Trophoblast cell (in vitro differentiated cells and primary cell): ENCODE measurements around the gene DAB1.

ENCODE experiments used
- DNase-seq, 2 donors: peaks; one replicate each; pipeline ENCODE4 v3.0.0-alpha.2; 2016
- H2AFZ ChIP-seq: 2 replicates; pipeline ENCODE4 v1.6.1; 2013; ENCODE audit warnings: low read length, moderate library complexity, mild to moderate bottlenecking; ENCODE audit not compliant: insufficient read depth, poor library complexity
- H2AK5ac ChIP-seq: 2 replicates; pipeline ENCODE4 v1.6.1; 2013; ENCODE audit warnings: mild to moderate bottlenecking, low read length
- H2BK120ac ChIP-seq: 2 replicates; pipeline ENCODE4 v1.6.1; 2013; ENCODE audit warnings: low read length, mild to moderate bottlenecking, moderate library complexity; ENCODE audit not compliant: insufficient read depth, poor library complexity
- H2BK12ac ChIP-seq: 2 replicates; pipeline ENCODE4 v1.6.1; 2013; ENCODE audit warnings: mild to moderate bottlenecking, low read length, moderate library complexity
- H2BK5ac ChIP-seq: 2 replicates; pipeline ENCODE4 v1.6.1; 2013; ENCODE audit warnings: low read length, low read depth, moderate library complexity, mild to moderate bottlenecking; ENCODE audit not compliant: poor library complexity
- H3K14ac ChIP-seq: 2 replicates; pipeline ENCODE4 v1.6.1; 2013; ENCODE audit warnings: mild to moderate bottlenecking, low read length
- H3K18ac ChIP-seq: 2 replicates; pipeline ENCODE4 v1.6.1; 2013; ENCODE audit warnings: mild to moderate bottlenecking, low read length
- H3K23ac ChIP-seq: 2 replicates; pipeline ENCODE4 v1.6.1; 2013; ENCODE audit warnings: low read length
- H3K27ac ChIP-seq: 2 replicates; pipeline ENCODE4 v1.5.1; 2013; ENCODE audit warnings: low read depth, mild to moderate bottlenecking, inconsistent platforms, low read length, moderate library complexity
- H3K27me3 ChIP-seq: 2 replicates; pipeline ENCODE4 v1.6.1; 2013; ENCODE audit warnings: inconsistent platforms, mild to moderate bottlenecking, low read length, moderate library complexity; ENCODE audit not compliant: insufficient read depth
- H3K36me3 ChIP-seq, 2 experiments: 1 replicate in 1 of 2; 2 replicates in 1 of 2; pipeline ENCODE4 v1.6.1; 2013; ENCODE audit warnings: low read length in 2 of 2, mild to moderate bottlenecking in 2 of 2, moderate library complexity in 1 of 2; ENCODE audit not compliant: insufficient read depth in 2 of 2, control insufficient read depth in 1 of 2
- H3K4ac ChIP-seq: 2 replicates; pipeline ENCODE4 v1.6.1; 2013; ENCODE audit warnings: low read depth, mild to moderate bottlenecking, low read length, moderate library complexity
- H3K4me1 ChIP-seq, 2 experiments: 1 replicate in 1 of 2; 2 replicates in 1 of 2; pipeline ENCODE4 v1.6.1; 2013; ENCODE audit warnings: low read length in 2 of 2, mild to moderate bottlenecking in 2 of 2, moderate library complexity in 1 of 2; ENCODE audit not compliant: insufficient read depth in 2 of 2, control insufficient read depth in 1 of 2
- H3K4me2 ChIP-seq: 2 replicates; pipeline ENCODE4 v1.6.1; 2013; ENCODE audit warnings: inconsistent platforms, mild to moderate bottlenecking, low read length, moderate library complexity
- H3K4me3 ChIP-seq: 2 replicates; pipeline ENCODE4 v1.5.1; 2013; ENCODE audit warnings: mild to moderate bottlenecking, low read depth, low read length, inconsistent platforms
- H3K79me1 ChIP-seq: one replicate; pipeline ENCODE4 v1.6.1; 2013; ENCODE audit warnings: low read length
- H3K79me2 ChIP-seq: 2 replicates; pipeline ENCODE4 v1.6.1; 2013; ENCODE audit warnings: low read length, mild to moderate bottlenecking; ENCODE audit not compliant: control insufficient read depth, insufficient read depth, poor library complexity
- H3K9ac ChIP-seq: 2 replicates; pipeline ENCODE4 v1.6.1; 2013; ENCODE audit warnings: mild to moderate bottlenecking, low read length
- H3K9me3 ChIP-seq: 2 replicates; pipeline ENCODE4 v1.6.1; 2013; ENCODE audit warnings: low read depth, mild to moderate bottlenecking, control low read depth, inconsistent platforms, low read length; ENCODE audit not compliant: insufficient read depth
- H4K12ac ChIP-seq: 2 replicates; pipeline ENCODE4 v1.6.1; 2013; ENCODE audit warnings: low read depth, mild to moderate bottlenecking, low read length, moderate library complexity
- H4K8ac ChIP-seq: 2 replicates; pipeline ENCODE4 v1.6.1; 2013; ENCODE audit warnings: low read depth, mild to moderate bottlenecking, low read length, moderate library complexity
- H4K91ac ChIP-seq: one replicate; pipeline ENCODE4 v1.6.1; 2013; ENCODE audit warnings: low read depth, mild to moderate bottlenecking, low read length, moderate library complexity
- WGBS: extraction: QIAGEN DNeasy Blood & Tissue Kit; methylation state at CpG from one replicate; pipeline ENCODE4 v1.1.7; 2013; ENCODE audit warnings: missing lambda C conversion rate; ENCODE audit not compliant: insufficient read length, insufficient coverage; ENCODE audit errors: extremely low coverage; 5-methylcytosine and 5-hydroxymethylcytosine counted together

The DAB1 gene

DNA sequence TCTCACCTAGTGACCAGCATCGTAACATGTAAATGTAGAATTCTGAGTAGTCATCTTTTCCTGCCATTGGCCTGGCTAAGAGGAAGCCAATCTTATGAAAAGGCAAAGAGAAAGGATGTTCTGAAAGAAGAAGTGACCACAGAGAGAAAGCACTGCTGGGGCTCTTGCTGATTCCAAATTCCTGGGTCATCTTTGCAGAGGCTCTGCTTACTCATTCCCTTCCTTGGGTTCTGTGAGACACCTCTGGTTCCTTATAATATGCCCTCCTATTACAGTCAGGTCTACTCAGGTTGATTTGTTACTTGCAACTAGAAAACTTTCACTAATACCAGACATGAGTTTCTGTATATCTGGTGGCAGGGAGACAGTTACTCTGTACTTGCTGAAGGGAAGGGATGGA is 259.3 kb downstream of the DAB1 start:
- no peak overlapping the region for H3K18ac ChIP-seq
- H2AK5ac ChIP-seq: no peak overlapping the region

DNA sequence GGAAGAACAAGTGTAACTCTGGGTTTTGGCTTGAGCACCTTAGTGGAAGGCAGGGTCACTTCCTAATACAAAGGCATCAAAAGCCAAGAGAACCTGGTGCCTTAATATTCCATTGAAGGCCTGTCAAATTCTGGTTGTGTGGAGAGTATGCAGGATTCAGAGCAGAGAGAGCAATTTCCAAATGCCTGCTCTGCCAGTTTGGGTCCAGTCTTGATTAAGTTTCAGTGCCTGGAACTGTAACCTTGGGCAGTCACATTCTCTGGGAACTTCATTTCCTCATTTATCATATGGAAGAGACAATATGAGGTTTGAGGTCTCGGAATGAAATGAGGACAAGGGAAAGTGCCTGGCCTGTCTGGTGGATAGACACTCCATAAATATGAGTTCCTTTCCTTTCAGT is 260.1 kb downstream of the DAB1 start:
- Histone ChIP-seq H3K36me3 (no peaks in the 10 kb centered on the region), H3K4me1 (no peaks in the 10 kb centered on the region), H3K4me3 (no peak overlapping the region), H3K9ac (no peak overlapping the region), H3K79me2 (no peaks in the 10 kb centered on the region), H3K4me2 (no peak overlapping the region), H3K4ac (no peak overlapping the region), H2BK5ac (no peak overlapping the region), H3K27me3 (no peaks in the 10 kb centered on the region), H2BK12ac (no peak overlapping the region), H3K79me1 (no peaks in the 10 kb centered on the region), H4K8ac (no peak overlapping the region), H3K14ac (no peak overlapping the region), H4K12ac (no peak overlapping the region), H3K27ac (no peak overlapping the region), H2BK120ac (no peak overlapping the region), H3K9me3 (no peaks in the 10 kb centered on the region), H3K23ac (no peak overlapping the region), H4K91ac (no peak overlapping the region), H2AFZ (no peak overlapping the region), H3K18ac (no peak overlapping the region), H2AK5ac (no peak overlapping the region)
- no CpG with 5 or more reads among the region's 1 CpG for WGBS
- DNase-seq: no peak

More for the DNA sequence above, 259.3 kb downstream of the DAB1 start:
- whole genome bisulfite sequencing: no CpG with 5 or more reads among the region's 1 CpG
- no peak overlapping the region for H2BK12ac ChIP-seq
- H3K4me2 ChIP-seq: no peak overlapping the region
- no peak overlapping the region for H3K4me3 ChIP-seq
- H2AFZ ChIP-seq: no peak overlapping the region
- H3K9ac ChIP-seq: no peak overlapping the region
- DNase-seq: no peak
- no peak overlapping the region for H3K27ac ChIP-seq
- H2BK5ac ChIP-seq: no peak overlapping the region
- H3K14ac ChIP-seq: no peak overlapping the region
- H3K79me1 ChIP-seq: no peaks in the 10 kb centered on the region
- H3K4me1 ChIP-seq: no peaks in the 10 kb centered on the region
- no peak overlapping the region for H4K91ac ChIP-seq
- H2BK120ac ChIP-seq: no peak overlapping the region
- H3K79me2 ChIP-seq: no peaks in the 10 kb centered on the region
- H3K9me3 ChIP-seq: no peaks in the 10 kb centered on the region
- H3K23ac ChIP-seq: no peak overlapping the region
- H3K27me3 ChIP-seq: no peaks in the 10 kb centered on the region
- H4K8ac ChIP-seq: no peak overlapping the region
- no peak overlapping the region for H3K4ac ChIP-seq
- no peak overlapping the region for H4K12ac ChIP-seq
- no peaks in the 10 kb centered on the region for H3K36me3 ChIP-seq

DNA sequence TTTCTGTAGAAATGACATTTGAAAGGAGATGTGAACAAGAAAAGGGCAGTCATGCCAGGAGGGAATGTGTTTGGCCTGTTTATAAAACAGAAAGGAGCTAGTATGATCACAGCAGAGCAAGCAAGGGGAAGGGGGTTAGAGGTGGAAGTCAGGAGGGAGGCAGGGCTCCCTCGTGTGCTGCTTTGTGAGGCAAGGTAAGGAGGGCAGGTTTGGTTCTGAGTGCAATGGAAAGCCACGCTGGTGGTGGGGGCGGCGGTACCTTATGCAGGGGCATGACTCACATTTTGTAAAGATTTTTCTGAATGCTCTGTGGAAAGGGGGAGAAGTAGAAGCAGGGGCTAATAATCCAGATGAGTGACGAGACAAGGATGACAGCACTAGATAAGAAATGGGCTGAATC is 260.5 kb downstream of the DAB1 start:
- H2BK5ac ChIP-seq: no peak overlapping the region
- no peaks in the 10 kb centered on the region for H3K27me3 ChIP-seq
- no peaks in the 10 kb centered on the region for H3K36me3 ChIP-seq
- H3K23ac ChIP-seq: no peak overlapping the region
- H3K4ac ChIP-seq: no peak overlapping the region
- no peak overlapping the region for H2AK5ac ChIP-seq
- no peak overlapping the region for H2BK12ac ChIP-seq
- H3K79me2 ChIP-seq: no peaks in the 10 kb centered on the region
- no peak overlapping the region for H3K18ac ChIP-seq
- H2BK120ac ChIP-seq: no peak overlapping the region
- no peaks in the 10 kb centered on the region for H3K79me1 ChIP-seq
- WGBS: no CpG with 5 or more reads among the region's 5 CpGs
- H2AFZ ChIP-seq: no peak overlapping the region
- H3K9me3 ChIP-seq: no peaks in the 10 kb centered on the region
- H4K91ac ChIP-seq: no peak overlapping the region
- H3K9ac ChIP-seq: no peak overlapping the region
- H3K4me2 ChIP-seq: no peak overlapping the region
- no peak overlapping the region for H4K8ac ChIP-seq
- no peak overlapping the region for H3K14ac ChIP-seq
- H3K4me3 ChIP-seq: no peak overlapping the region
- H4K12ac ChIP-seq: no peak overlapping the region
- H3K4me1 ChIP-seq: no peaks in the 10 kb centered on the region
- no peak overlapping the region for H3K27ac ChIP-seq
- DNase-seq: no peak

DNA sequence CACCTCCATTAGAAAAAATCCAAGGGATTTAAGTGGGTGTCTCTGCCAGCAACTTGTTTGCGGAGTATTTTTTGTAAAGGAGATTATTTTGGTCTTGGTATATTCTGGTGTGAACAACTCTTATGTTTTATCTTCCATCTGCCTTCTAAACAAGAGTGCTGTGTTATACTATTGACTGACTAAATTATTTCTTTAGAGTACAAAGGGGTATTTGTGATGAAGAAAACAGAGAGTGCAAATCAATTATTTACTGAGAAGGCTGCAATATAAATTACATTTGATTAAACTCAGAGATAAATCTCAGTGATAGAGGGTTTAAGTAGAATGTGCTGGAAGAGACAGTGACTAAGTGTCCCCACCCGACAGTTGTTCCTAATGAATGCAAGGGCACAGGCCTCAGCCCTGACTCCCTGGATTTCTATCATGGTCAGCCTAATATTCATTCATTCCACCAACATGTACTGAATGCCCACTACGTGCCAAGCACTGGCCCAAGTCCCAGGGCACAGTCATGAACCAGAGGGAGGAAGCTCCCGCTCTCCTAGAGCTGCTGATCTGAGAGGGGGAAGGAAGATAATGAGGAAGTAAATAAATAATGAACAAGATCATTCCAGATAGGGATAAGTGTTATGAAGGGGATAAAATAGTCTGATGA is 261.1 kb downstream of the DAB1 start:
- H4K12ac ChIP-seq: no peak overlapping the region
- H3K9ac ChIP-seq: no peak overlapping the region
- no peak for DNase-seq

More for the DNA sequence above, 261.1 kb downstream of the DAB1 start:
- Histone ChIP-seq H2AFZ (no peak overlapping the region), H3K4ac (no peak overlapping the region), H3K27me3 (no peaks in the 10 kb centered on the region), H4K91ac (no peak overlapping the region), H3K27ac (no peak overlapping the region), H3K23ac (no peak overlapping the region), H3K18ac (no peak overlapping the region), H2AK5ac (no peak overlapping the region), H2BK12ac (no peak overlapping the region), H3K14ac (no peak overlapping the region), H3K79me2 (no peaks in the 10 kb centered on the region), H3K4me2 (no peak overlapping the region), H2BK120ac (no peak overlapping the region), H4K8ac (no peak overlapping the region), H3K4me1 (no peaks in the 10 kb centered on the region), H2BK5ac (no peak overlapping the region), H3K9me3 (no peaks in the 10 kb centered on the region), H3K4me3 (no peak overlapping the region), H3K79me1 (no peaks in the 10 kb centered on the region), H3K36me3 (no peaks in the 10 kb centered on the region)
- no CpG with 5 or more reads among the region's 4 CpGs for WGBS
